Activated CD8-positive, alpha-beta memory T cell treated with anti-CD3 and anti-CD28 coated beads, Interleukin-2, amount 50 U/mL, for 4 hours (primary cell): Measurements from ENCODE around the gene OR4D5.

Experiments used
- DNase-seq: peaks from one replicate; pipeline ENCODE4 v3.0.0-alpha.2; 2020

OR4D5 gene

GRCh38 chr11:123939317-123939716 lies at the start of gene OR4D5:
TSS of gene OR4D5 (plus strand) at chr11:123939617. CDS start at chr11:123939617, 0 bp downstream.
- DNase-seq = no peak

GRCh38 chr11:123892031-123892430 lies 47.4 kb upstream of the OR4D5 start:
- no peak for DNase-seq

- no peak for DNase-seq
Observed at GRCh38 chr11:123899792-123900191, 39.6 kb upstream of the OR4D5 start.

- no peak for DNase-seq
Observed at GRCh38 chr11:123901867-123902266, 37.5 kb upstream of the OR4D5 start, which contains the start of gene OR8D4. TSS of gene OR8D4 (plus strand) at chr11:123902167. CDS start at chr11:123906432, 4,265 bp downstream.

GRCh38 chr11:123903932-123904331 lies 35.5 kb upstream of the OR4D5 start:
- DNase-seq = no peak

GRCh38 chr11:123904932-123905331 lies 34.5 kb upstream of the OR4D5 start:
- no peak for DNase-seq

- no peak for DNase-seq
Observed at GRCh38 chr11:123905826-123906225, 33.6 kb upstream of the OR4D5 start.

GRCh38 chr11:123920943-123921342 lies 18.5 kb upstream of the OR4D5 start:
- DNase-seq = no peak

- no peak for DNase-seq
Observed at GRCh38 chr11:123924027-123924426, 15.4 kb upstream of the OR4D5 start.

GRCh38 chr11:123942413-123942812 lies 3.0 kb downstream of the OR4D5 start:
- no peak for DNase-seq

GRCh38 chr11:123943738-123944137 lies 4.3 kb downstream of the OR4D5 start, which contains the start of gene OR6T1:
TSS of gene OR6T1 (minus strand) at chr11:123943838. CDS start at chr11:123943838, 0 bp downstream.
- no peak for DNase-seq

GRCh38 chr11:123945132-123945531 lies 5.7 kb downstream of the OR4D5 start:
- DNase-seq = no peak

- DNase-seq = no peak
Observed at GRCh38 chr11:123956752-123957151, 17.3 kb downstream of the OR4D5 start.

- no peak for DNase-seq
Observed at GRCh38 chr11:123973816-123974215, 34.4 kb downstream of the OR4D5 start.

- no peak for DNase-seq
Observed at GRCh38 chr11:123976770-123977560, 37.5 kb downstream of the OR4D5 start.

- DNase-seq = no peak
Observed at GRCh38 chr11:123977731-123978347, 38.4 kb downstream of the OR4D5 start, which contains the start of gene OR10S1. TSS of gene OR10S1 (minus strand) at chr11:123977781. CDS start at chr11:123977664, 117 bp downstream.

- DNase-seq = no peak
Observed at GRCh38 chr11:123979311-123979710, 39.9 kb downstream of the OR4D5 start.
